ENCODE results near the gene NOG. TPM values are rescaled to one million over a fixed set of nuclear protein-coding genes. Genes with fewer than 3 reads are reported as not detected.

The NOG gene
- total RNA-seq, 2 experiments from 2014 or later = 2.8 TPM

GRCh38 chr17:56587298-56587697 lies 6.2 kb upstream of the NOG start:
- Mint-ChIP-seq H3K36me3 (no peaks in the 10 kb centered on the region), H3K9me3 (no peaks in the 10 kb centered on the region), H3K4me3 (no peak overlapping the region), H3K4me1 (peaks cover under 1% of the 10 kb centered on the region), H3K27ac (no peak overlapping the region), H3K27me3 (peaks cover 19% of the 10 kb centered on the region)
- no peak for ATAC-seq (ENCODE audit: low read depth)
- no peak for DNase-seq
- POLR2A ChIA-PET = no interaction called here

DNA sequence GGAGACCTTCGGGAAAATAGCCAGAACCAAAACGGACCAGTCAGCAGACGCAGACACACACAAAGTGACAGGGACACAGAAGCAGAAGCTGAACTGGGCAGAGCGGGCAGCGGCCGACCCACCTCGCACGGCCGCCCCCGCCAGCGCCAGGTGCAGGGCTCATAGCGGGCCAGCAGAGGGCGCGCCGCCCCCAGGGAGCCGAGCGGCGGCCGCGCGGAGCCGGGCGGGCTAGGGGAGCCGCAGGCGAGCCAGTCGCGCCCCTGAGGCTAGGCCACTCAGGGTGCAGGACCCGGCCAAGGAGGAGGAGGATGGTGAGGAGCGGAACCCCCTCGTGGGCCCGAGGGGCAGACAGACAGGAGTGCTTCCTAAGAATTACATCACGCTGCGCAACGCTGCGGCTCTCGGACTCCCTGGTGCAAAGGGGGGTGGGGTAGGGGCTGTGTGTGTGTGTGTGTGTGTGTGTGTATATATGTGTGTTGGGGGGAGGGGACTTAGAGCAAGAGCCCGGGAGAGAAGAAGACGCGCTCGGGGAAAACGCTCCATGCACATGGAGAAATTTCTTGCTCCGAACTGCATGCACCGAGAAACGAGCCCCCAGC lies 913 bp upstream of the NOG start:
- Mint-ChIP-seq H3K27ac (no peak overlapping the region), H3K4me3 (peak overlapping the region; percentile 70), H3K27me3 (peaks cover 42% of the 10 kb centered on the region), H3K4me1 (peaks cover 16% of the 10 kb centered on the region), H3K9me3 (no peaks in the 10 kb centered on the region), H3K36me3 (no peaks in the 10 kb centered on the region)
- POLR2A ChIA-PET = interaction anchor here (1.3 kb wide), 1 partner anchor 123 kb away, joined by 4 read pairs; no protein-coding TSS in a partner anchor
- ATAC-seq (ENCODE audit: low read depth) = peak; percentile 42
- peak; percentile 87 for DNase-seq

GRCh38 chr17:56593086-56593645 lies 333 bp upstream of the NOG start:
- DNase-seq (peak; percentile 66), ATAC-seq (ENCODE audit: low read depth) (peak; percentile 28)
- Mint-ChIP-seq H3K4me1 (peaks cover 19% of the 10 kb centered on the region), H3K9me3 (no peaks in the 10 kb centered on the region), H3K4me3 (peak overlapping the region; percentile 70), H3K27me3 (peaks cover 48% of the 10 kb centered on the region), H3K27ac (no peak overlapping the region), H3K36me3 (no peaks in the 10 kb centered on the region)
- POLR2A ChIA-PET = interaction anchor here (1.2 to 1.3 kb wide), 2 partner anchors 85 to 123 kb away, joined by 3 to 4 read pairs; no protein-coding TSS in a partner anchor

- Mint-ChIP-seq H3K4me1 (peaks cover 30% of the 10 kb centered on the region), H3K36me3 (no peaks in the 10 kb centered on the region), H3K9me3 (no peaks in the 10 kb centered on the region), H3K4me3 (peak overlapping the region; percentile 65), H3K27me3 (peaks cover 52% of the 10 kb centered on the region), H3K27ac (no peak overlapping the region)
- ATAC-seq (ENCODE audit: low read depth) (peak; percentile 32), DNase-seq (peak; percentile 69)
- POLR2A ChIA-PET = interaction anchor here (0.6 kb wide), 3 partner anchors 16 to 228 kb away, joined by 3 to 4 read pairs (median 4); no protein-coding TSS in a partner anchor
Observed at GRCh38 chr17:56594320-56595107, 1.0 kb downstream of the NOG start.

DNA sequence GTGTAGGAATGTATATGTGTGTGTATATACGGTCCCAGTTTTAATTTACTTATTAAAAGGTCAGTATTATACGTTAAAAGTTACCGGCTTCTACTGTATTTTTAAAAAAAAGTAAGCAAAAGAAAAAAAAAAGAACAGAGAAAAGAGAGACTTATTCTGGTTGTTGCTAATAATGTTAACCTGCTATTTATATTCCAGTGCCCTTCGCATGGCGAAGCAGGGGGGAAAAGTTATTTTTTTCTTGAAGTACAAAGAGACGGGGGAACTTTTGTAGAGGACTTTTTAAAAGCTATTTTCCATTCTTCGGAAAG lies 1.6 kb downstream of the NOG start:
- peaks cover 33% of the 10 kb centered on the region for H3K4me1 Mint-ChIP-seq
- H3K9me3 Mint-ChIP-seq = no peaks in the 10 kb centered on the region
- H3K4me3 Mint-ChIP-seq = peak overlapping the region; percentile 60
- no peaks in the 10 kb centered on the region for H3K36me3 Mint-ChIP-seq
- DNase-seq (no peak), ATAC-seq (ENCODE audit: low read depth) (no peak)
- H3K27ac Mint-ChIP-seq = no peak overlapping the region
- POLR2A ChIA-PET = interaction anchor here (0.6 kb wide), 3 partner anchors 17 to 227 kb away, joined by 3 to 4 read pairs (median 4); no protein-coding TSS in a partner anchor
- peaks cover 52% of the 10 kb centered on the region for H3K27me3 Mint-ChIP-seq

DNA sequence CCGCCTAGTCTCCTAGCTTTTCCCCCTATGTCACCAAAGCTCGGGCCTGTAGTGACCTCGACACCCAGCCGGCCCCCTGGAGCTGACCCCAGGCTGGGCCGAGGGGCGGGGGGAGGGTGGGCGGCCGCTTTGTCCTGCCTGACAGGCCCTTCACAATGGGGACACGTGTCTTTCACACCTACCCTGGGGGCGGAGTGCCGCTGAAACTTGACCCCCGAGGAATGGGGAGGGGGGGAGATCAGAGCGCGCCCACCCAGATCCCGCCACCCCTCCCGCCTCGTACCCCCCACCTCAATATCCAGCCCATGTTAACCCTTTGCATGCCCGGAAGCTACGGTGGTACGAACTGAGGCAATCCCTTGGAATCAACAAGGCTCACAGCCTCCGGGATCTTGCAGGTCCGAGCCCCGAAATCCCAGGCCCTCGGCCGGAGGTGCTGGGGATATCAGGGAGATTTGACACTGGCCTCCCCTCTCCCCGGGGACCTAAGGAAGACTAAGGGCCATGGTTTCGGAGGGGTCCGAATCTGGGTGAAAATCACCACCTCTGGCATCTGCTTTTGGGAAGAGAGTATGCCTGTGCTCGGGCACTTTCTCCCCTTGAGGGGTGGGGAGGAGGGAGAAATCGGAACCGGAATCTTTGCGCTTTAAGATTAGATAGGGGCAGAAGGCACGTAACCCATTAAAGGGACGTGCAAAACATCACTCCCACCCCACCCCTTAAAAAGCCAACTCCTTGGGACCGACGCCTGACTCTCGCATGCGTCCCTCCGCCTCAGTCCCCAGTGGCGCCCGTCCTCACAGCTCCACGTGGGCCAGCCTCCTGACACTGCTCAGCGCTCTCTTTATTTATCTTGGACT lies 2.6 kb downstream of the NOG start:
- H3K9me3 Mint-ChIP-seq = no peaks in the 10 kb centered on the region
- ATAC-seq (ENCODE audit: low read depth) (no peak), DNase-seq (peak; percentile 39)
- no peaks in the 10 kb centered on the region for H3K36me3 Mint-ChIP-seq
- peaks cover 47% of the 10 kb centered on the region for H3K27me3 Mint-ChIP-seq
- no peak overlapping the region for H3K27ac Mint-ChIP-seq
- POLR2A ChIA-PET = interaction anchor here (0.6 kb wide), 1 partner anchor 159 kb away, joined by 4 read pairs; no protein-coding TSS in a partner anchor
- H3K4me3 Mint-ChIP-seq = peak overlapping the region; percentile 78
- peaks cover 33% of the 10 kb centered on the region for H3K4me1 Mint-ChIP-seq

DNA sequence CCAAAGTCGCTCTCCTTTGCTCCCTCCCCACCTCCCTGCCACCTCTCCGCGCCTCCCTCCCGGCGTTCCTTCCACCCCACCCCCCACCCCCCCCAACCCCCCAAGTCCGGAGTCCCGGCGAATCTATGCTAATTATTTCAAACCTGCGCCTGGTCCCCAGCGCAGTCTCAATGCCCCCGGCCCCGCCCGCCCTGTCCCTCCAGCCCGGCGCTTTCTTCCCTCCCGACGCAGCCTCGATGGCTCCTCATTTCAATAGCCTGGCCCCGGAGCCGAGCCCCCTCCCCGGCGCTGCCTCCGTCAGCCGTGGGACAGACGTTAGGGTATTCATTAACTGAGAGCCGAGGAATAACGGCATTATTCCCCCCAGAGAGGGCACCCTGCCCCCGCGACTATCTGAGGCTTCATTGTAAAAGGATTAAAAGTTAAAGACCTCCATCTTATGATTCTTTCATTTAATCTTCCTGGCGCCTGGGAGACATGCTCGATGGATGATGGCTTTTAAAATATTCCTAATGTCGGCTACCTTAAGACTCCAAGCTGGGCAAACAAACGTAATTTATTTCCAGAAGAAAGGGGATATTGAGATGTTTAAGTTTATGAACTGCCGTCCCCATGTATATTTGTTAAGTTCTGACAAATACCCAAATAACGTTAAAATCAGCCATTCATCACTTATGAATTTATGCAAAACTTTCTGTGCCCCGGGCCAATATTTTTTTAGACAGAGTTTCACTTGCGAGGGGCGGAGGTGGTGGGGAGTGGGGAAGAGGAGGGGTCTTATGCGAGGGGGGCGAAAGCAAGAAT lies 3.4 kb downstream of the NOG start:
- Mint-ChIP-seq H3K27me3 (peaks cover 41% of the 10 kb centered on the region), H3K4me3 (peak overlapping the region; percentile 83), H3K4me1 (peaks cover 33% of the 10 kb centered on the region)

DNA sequence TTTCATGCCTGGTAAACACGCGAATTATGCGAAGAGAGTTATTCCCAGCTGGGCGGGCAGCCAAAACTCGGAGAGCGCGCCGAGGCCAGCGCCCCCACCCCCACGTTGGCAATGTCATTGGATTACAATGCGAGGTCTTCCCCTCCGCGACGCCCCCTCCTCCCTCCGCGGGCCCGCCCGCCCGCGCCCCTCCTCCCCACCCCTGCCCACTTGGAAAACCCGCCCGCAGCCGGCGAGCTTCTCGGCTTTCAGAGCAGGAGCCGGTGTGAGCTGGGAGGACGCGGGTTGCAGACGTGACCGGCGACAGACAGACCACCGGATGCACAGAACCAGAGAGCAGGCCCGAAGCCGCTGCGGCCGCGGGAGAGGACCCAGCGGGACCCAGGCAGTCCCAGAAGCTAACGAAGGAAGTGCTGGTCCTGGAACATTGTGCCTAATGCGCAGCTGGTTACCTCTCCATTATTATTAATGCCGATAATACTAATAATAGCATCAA lies 4.0 kb downstream of the NOG start:
- no peaks in the 10 kb centered on the region for H3K36me3 Mint-ChIP-seq
- H3K4me3 Mint-ChIP-seq = peak overlapping the region; percentile 83
- ATAC-seq (ENCODE audit: low read depth) = no peak
- no peaks in the 10 kb centered on the region for H3K9me3 Mint-ChIP-seq
- H3K27ac Mint-ChIP-seq = no peak overlapping the region
- DNase-seq = peak; percentile 42
- H3K27me3 Mint-ChIP-seq = peaks cover 35% of the 10 kb centered on the region
- POLR2A ChIA-PET = interaction anchor here (0.6 kb wide), 1 partner anchor 24 kb away, joined by 3 read pairs; no protein-coding TSS in a partner anchor
- H3K4me1 Mint-ChIP-seq = peaks cover 32% of the 10 kb centered on the region

More for the DNA sequence above, 3.4 kb downstream of the NOG start:
- Mint-ChIP-seq H3K36me3 (no peaks in the 10 kb centered on the region), H3K9me3 (no peaks in the 10 kb centered on the region), H3K27ac (no peak overlapping the region)
- peak; percentile 36 for DNase-seq
- ATAC-seq (ENCODE audit: low read depth) = no peak
- POLR2A ChIA-PET = interaction anchor here (0.6 kb wide), 1 partner anchor 25 kb away, joined by 3 read pairs; no protein-coding TSS in a partner anchor

- Mint-ChIP-seq H3K27me3 (peaks cover 31% of the 10 kb centered on the region), H3K9me3 (no peaks in the 10 kb centered on the region), H3K4me3 (peak overlapping the region; percentile 58), H3K36me3 (no peaks in the 10 kb centered on the region), H3K4me1 (peaks cover 37% of the 10 kb centered on the region), H3K27ac (peak overlapping the region; percentile 74)
- ATAC-seq (ENCODE audit: low read depth) = no peak
- POLR2A ChIA-PET = no interaction called here
- no peak for DNase-seq
Observed at GRCh38 chr17:56598466-56598865, 5.0 kb downstream of the NOG start.

DNA sequence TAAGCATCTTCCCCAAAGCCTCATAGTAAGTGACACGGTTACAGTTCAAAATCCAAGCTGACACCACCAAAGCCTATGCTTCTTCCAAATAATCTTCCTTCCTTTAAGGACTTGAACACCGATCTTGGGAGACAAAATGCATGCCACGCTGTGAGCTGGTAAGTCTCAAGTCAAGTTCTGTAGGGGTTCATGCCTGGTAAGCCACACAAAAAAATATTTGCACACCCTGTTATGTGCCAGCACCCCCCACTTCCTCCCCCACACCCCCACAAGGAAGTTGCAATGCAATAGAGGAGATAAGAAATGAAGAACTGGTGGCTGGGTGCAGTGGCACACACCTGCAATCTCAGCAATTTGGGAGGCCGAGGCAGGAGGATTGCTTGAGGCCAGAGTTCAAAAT lies 5.6 kb downstream of the NOG start:
- peaks cover 37% of the 10 kb centered on the region for H3K4me1 Mint-ChIP-seq
- DNase-seq (no peak), ATAC-seq (ENCODE audit: low read depth) (no peak)
- peak overlapping the region; percentile 74 for H3K27ac Mint-ChIP-seq
- peaks cover 31% of the 10 kb centered on the region for H3K27me3 Mint-ChIP-seq
- no peaks in the 10 kb centered on the region for H3K9me3 Mint-ChIP-seq
- H3K4me3 Mint-ChIP-seq = peak overlapping the region; percentile 45
- POLR2A ChIA-PET = no interaction called here
- no peaks in the 10 kb centered on the region for H3K36me3 Mint-ChIP-seq

GRCh38 chr17:56599566-56599965 lies 6.1 kb downstream of the NOG start:
- POLR2A ChIA-PET = no interaction called here
- Mint-ChIP-seq H3K27me3 (peaks cover 31% of the 10 kb centered on the region), H3K4me1 (peaks cover 37% of the 10 kb centered on the region), H3K9me3 (no peaks in the 10 kb centered on the region), H3K4me3 (no peak overlapping the region), H3K36me3 (no peaks in the 10 kb centered on the region), H3K27ac (no peak overlapping the region)
- no peak for DNase-seq
- ATAC-seq (ENCODE audit: low read depth) = no peak

- POLR2A ChIA-PET = no interaction called here
- H3K4me3 Mint-ChIP-seq = no peak overlapping the region
- no peak for DNase-seq
- H3K36me3 Mint-ChIP-seq = no peaks in the 10 kb centered on the region
- no peak overlapping the region for H3K27ac Mint-ChIP-seq
- peaks cover 35% of the 10 kb centered on the region for H3K4me1 Mint-ChIP-seq
- peaks cover 2% of the 10 kb centered on the region for H3K9me3 Mint-ChIP-seq
- ATAC-seq (ENCODE audit: low read depth) = no peak
- peaks cover 27% of the 10 kb centered on the region for H3K27me3 Mint-ChIP-seq
Observed at GRCh38 chr17:56600256-56600655, 6.8 kb downstream of the NOG start.

Measured in activated naive CD8-positive, alpha-beta T cell treated with anti-CD3 and anti-CD28 coated beads, Interleukin-2, amount 10 ng/mL, durations not matched to agents 7 days and 5 days (primary cell).